HepG2 (cell line): ENCODE results near the gene ZNF394. TPM values are rescaled to one million over a fixed set of nuclear protein-coding genes. Genes with fewer than 3 reads are reported as not detected.
A peak's percentile ranks its signal among the peaks of the same experiment; 100 is the strongest.

Source experiments
- CCDC6 ChIP-seq: sonication (generic); formaldehyde crosslinking; IDR thresholded peaks from 2 replicates; pipeline ENCODE4 v1.8.1; 2022; ENCODE audit warnings: mild to moderate bottlenecking, missing genetic modification reagents, moderate library complexity
- CENPT ChIP-seq: sonication (generic); formaldehyde crosslinking; IDR thresholded peaks from 2 replicates; pipeline ENCODE4 v1.8.0; 2022; ENCODE audit warnings: low read depth, mild to moderate bottlenecking, moderate library complexity, missing genetic modification reagents
- HNRNPL ChIP-seq: fragments of 200-400 bp; formaldehyde crosslinking; IDR thresholded peaks from 2 replicates; pipeline ENCODE4 v1.6.1; 2017; ENCODE audit warnings: mild to moderate bottlenecking, low read depth, low read length
- HOXA3 ChIP-seq: sonication (generic); formaldehyde crosslinking; IDR thresholded peaks from 2 replicates; pipeline ENCODE4 v1.5.0; 2020; ENCODE audit warnings: missing genetic modification reagents
- JARID2 ChIP-seq: sonication (generic); formaldehyde crosslinking; IDR thresholded peaks from 2 replicates; pipeline ENCODE4 v1.8.1; 2023; ENCODE audit warnings: missing genetic modification reagents, inconsistent platforms; ENCODE audit not compliant: insufficient replicate concordance
- KDM1A ChIP-seq: IDR thresholded peaks from 2 replicates; pipeline ENCODE4 v1.6.1; 2016; ENCODE audit warnings: missing compliant biosample characterization
- MYNN ChIP-seq: sonication (generic); formaldehyde crosslinking; IDR thresholded peaks from 2 replicates; pipeline ENCODE4 v1.4.0; 2020; ENCODE audit warnings: mild to moderate bottlenecking, low read depth, missing genetic modification reagents
- PHB2 ChIP-seq: fragments of 450-650 bp; IDR thresholded peaks from 2 replicates; pipeline ENCODE4 v1.6.1; 2018; ENCODE audit not compliant: partially characterized antibody
- RARG ChIP-seq: sonication (generic); formaldehyde crosslinking; IDR thresholded peaks from 2 replicates; pipeline ENCODE4 v1.4.0; 2020; ENCODE audit warnings: low read depth, mild to moderate bottlenecking, missing genetic modification reagents
- SATB2 ChIP-seq: sonication (generic); formaldehyde crosslinking; IDR thresholded peaks from 2 replicates; pipeline ENCODE4 v1.5.0; 2020; ENCODE audit warnings: missing genetic modification reagents
- STAT5B ChIP-seq: sonication (generic); formaldehyde crosslinking; IDR thresholded peaks from 2 replicates; pipeline ENCODE4 v1.4.0; 2020; ENCODE audit warnings: missing genetic modification reagents
- XBP1 ChIP-seq: sonication (generic); formaldehyde crosslinking; IDR thresholded peaks from 2 replicates; pipeline ENCODE4 v1.5.0; 2020; ENCODE audit warnings: missing genetic modification reagents
- ZFP36L2 ChIP-seq: sonication (generic); formaldehyde crosslinking; IDR thresholded peaks from 2 replicates; pipeline ENCODE4 v1.4.0; 2020; ENCODE audit warnings: missing genetic modification reagents
- ZNF230 ChIP-seq: sonication (generic); formaldehyde crosslinking; IDR thresholded peaks from 2 replicates; pipeline ENCODE4 v1.4.0; 2020; ENCODE audit warnings: mild to moderate bottlenecking, missing genetic modification reagents
- ZNF34 ChIP-seq: sonication (generic); formaldehyde crosslinking; IDR thresholded peaks from 2 replicates; pipeline ENCODE4 v1.4.0; 2020; ENCODE audit warnings: mild to moderate bottlenecking, missing genetic modification reagents, borderline replicate concordance
- ZNF431 ChIP-seq: sonication (generic); formaldehyde crosslinking; IDR thresholded peaks from 2 replicates; pipeline ENCODE4 v1.9.0; 2022; ENCODE audit warnings: missing genetic modification reagents, low read depth, mild to moderate bottlenecking, borderline replicate concordance
- ZNF460 ChIP-seq: sonication (generic); formaldehyde crosslinking; IDR thresholded peaks from 2 replicates; pipeline ENCODE4 v1.5.1; 2020; ENCODE audit warnings: missing genetic modification reagents, mild to moderate bottlenecking, borderline replicate concordance
- ZNF569 ChIP-seq: sonication (generic); formaldehyde crosslinking; IDR thresholded peaks from 2 replicates; pipeline ENCODE4 v1.5.0; 2020; ENCODE audit warnings: mild to moderate bottlenecking, missing genetic modification reagents, moderate library complexity, borderline replicate concordance
- ZNF619 ChIP-seq: sonication (generic); formaldehyde crosslinking; IDR thresholded peaks from 2 replicates; pipeline ENCODE4 v1.4.0; 2020; ENCODE audit warnings: mild to moderate bottlenecking, missing genetic modification reagents
- ZNF766 ChIP-seq: sonication (generic); formaldehyde crosslinking; IDR thresholded peaks from 2 replicates; pipeline ENCODE4 v1.5.0; 2020; ENCODE audit warnings: missing genetic modification reagents, borderline replicate concordance
- ZNF772 ChIP-seq: sonication (generic); formaldehyde crosslinking; IDR thresholded peaks from 2 replicates; pipeline ENCODE4 v1.5.0; 2020; ENCODE audit warnings: mild to moderate bottlenecking, missing genetic modification reagents
- polyA plus RNA-seq, 8 experiments: library from polyadenylated mRNA; depleted of rRNA in 3 of 8; stranded (reverse) in 7 of 8; unstranded in 1 of 8; fragments of >200 nt; fragmentation: Illumina TruSeq in 4 of 8; extraction: Trizol in 4 of 8; gene quantifications; 2 replicates each; pipeline versions ENCODE4 v1.2.1 to v1.2.3, GENCODE V29; 2011 to 2016; ENCODE audit warnings: low read depth in 4 of 8, missing spikeins in 1 of 8, mixed read lengths in 1 of 8; ENCODE audit not compliant: insufficient read depth in 1 of 8
- total RNA-seq, 5 experiments: library from RNA; depleted of rRNA; stranded (reverse); fragments of >200 nt; fragmentation: Illumina TruSeq; extraction: Trizol; gene quantifications; 2 replicates each; pipeline ENCODE4 v1.2.3, GENCODE V29; 2016; ENCODE audit warnings: low read depth in 1 of 5
- TF ChIP-seq, protein P1 (sequence below), 2 experiments: sonication (generic) in 1 of 2; formaldehyde crosslinking in 1 of 2; IDR thresholded peaks; 2 replicates each; pipeline versions ENCODE4 v1.4.0 to v1.6.1; 2018 to 2020; ENCODE audit warnings: missing genetic modification reagents in 2 of 2, borderline replicate concordance in 1 of 2, low read depth in 1 of 2, mild to moderate bottlenecking in 1 of 2, missing biosample characterization in 1 of 2
- TF ChIP-seq, protein P2 (sequence below): sonication (generic); formaldehyde crosslinking; IDR thresholded peaks from 2 replicates; pipeline ENCODE4 v1.8.0; 2022; ENCODE audit warnings: missing genetic modification reagents, mild to moderate bottlenecking, inconsistent platforms, borderline replicate concordance
- TF ChIP-seq, protein P3 (sequence below): sonication (generic); formaldehyde crosslinking; IDR thresholded peaks from 2 replicates; pipeline ENCODE4 v1.8.1; 2023; ENCODE audit warnings: mild to moderate bottlenecking, moderate library complexity, missing genetic modification reagents
- TF ChIP-seq, protein P4 (sequence below): sonication (generic); formaldehyde crosslinking; IDR thresholded peaks from 2 replicates; pipeline ENCODE4 v1.5.0; 2020; ENCODE audit warnings: missing genetic modification reagents

The ZNF394 gene
- total and polyA plus RNA-seq, 2 of the 13 experiments (the other 11 are each of a cell fraction or from before 2014, with no cell fraction given), result 7.8 to 19.6 TPM

DNA sequence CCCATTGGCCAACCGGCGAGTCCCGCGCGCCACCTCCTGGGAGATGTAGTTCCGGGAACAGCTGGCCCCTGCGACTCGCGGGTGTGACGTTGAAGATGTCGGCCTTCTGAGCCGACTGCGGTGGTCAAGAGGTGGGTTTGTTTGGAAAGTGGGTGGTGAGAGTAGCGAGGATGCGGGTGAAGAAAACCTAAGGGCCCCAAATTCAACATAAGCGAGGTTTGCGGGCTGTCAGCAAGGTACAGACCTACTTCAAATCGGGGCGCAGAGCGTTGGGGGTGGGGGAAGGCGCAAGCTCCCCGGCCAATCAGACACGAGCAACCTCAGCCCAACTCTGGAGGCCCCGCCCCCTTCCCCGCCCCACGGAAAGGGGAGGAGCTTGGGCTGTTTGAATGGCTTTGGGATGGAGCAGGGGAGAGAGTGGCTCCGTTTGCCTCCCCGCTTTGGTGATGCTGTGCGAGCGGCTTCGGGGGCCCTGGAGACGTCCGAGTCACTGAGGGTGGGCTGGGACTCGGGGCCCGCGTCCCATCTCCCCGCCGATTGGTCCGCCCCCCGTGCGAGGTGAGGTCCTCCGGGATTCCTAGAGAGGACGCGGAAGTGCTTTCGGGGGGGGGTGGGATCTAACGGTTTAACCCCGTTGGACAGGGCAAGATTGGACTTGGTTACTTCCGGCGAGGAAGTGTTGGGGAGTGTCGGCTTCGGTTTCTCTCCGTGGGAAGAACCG, 4.7 kb upstream of the ZNF394 start, which contains the start of gene ZKSCAN5 (continued):
- TF ChIP-seq, protein P1, sequence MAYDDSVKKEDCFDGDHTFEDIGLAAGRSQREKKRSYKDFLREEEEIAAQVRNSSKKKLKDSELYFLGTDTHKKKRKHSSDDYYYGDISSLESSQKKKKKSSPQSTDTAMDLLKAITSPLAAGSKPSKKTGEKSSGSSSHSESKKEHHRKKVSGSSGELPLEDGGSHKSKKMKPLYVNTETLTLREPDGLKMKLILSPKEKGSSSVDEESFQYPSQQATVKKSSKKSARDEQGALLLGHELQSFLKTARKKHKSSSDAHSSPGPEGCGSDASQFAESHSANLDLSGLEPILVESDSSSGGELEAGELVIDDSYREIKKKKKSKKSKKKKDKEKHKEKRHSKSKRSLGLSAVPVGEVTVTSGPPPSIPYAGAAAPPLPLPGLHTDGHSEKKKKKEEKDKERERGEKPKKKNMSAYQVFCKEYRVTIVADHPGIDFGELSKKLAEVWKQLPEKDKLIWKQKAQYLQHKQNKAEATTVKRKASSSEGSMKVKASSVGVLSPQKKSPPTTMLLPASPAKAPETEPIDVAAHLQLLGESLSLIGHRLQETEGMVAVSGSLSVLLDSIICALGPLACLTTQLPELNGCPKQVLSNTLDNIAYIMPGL (CRISPR knock-in tag; IDR thresholded peaks at IDR 0.05; ENCODE audit: borderline replicate concordance in 1 of 2, low read depth in 1 of 2), result peak in 1 of 2 experiments; percentile 47; a peak in 2 of 4 replicates
- TF ChIP-seq, protein P2, sequence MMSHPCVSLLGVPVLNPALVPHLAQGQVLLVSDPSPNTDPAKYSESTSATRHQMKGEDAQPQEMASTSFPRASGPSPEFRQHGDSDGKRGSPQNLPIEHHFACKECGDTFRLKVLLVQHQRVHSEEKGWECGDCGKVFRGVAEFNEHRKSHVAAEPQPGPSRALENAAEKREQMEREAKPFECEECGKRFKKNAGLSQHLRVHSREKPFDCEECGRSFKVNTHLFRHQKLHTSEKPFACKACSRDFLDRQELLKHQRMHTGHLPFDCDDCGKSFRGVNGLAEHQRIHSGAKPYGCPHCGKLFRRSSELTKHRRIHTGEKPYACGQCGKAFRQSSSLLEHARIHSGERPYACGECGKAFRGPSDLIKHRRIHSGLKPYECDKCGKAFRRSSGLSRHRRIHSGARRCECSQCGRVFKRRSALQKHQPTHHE, result no peak
- TF ChIP-seq ZFP36L2 (no peak), STAT5B (no peak), ZNF431 (CRISPR knock-in tag) (no peak), HNRNPL (no peak), CENPT (CRISPR knock-in tag) (no peak), MYNN (no peak), ZNF766 (CRISPR knock-in tag) (no peak), ZNF772 (CRISPR knock-in tag) (peak; percentile 75; the same call in 1 of the 2 replicates), HOXA3 (CRISPR knock-in tag) (peak; percentile 51; the same call in 1 of the 2 replicates), RARG (CRISPR knock-in tag) (no peak), ZNF619 (no peak), ZNF460 (no peak; the same call in 1 of the 2 replicates), ZNF569 (no peak), ZNF34 (0 out of 2 replicates have a peak, but pooled peaks have one; percentile 30), XBP1 (CRISPR knock-in tag) (no peak), SATB2 (CRISPR knock-in tag) (no peak), KDM1A (CRISPR knock-in tag) (no peak), ZNF230 (CRISPR knock-in tag) (no peak; the same call in 1 of the 2 replicates), CCDC6 (CRISPR knock-in tag) (no peak; the same call in 1 of the 2 replicates), JARID2 (CRISPR knock-in tag) (no peak), PHB2 (no peak)
- TF ChIP-seq, protein P3, sequence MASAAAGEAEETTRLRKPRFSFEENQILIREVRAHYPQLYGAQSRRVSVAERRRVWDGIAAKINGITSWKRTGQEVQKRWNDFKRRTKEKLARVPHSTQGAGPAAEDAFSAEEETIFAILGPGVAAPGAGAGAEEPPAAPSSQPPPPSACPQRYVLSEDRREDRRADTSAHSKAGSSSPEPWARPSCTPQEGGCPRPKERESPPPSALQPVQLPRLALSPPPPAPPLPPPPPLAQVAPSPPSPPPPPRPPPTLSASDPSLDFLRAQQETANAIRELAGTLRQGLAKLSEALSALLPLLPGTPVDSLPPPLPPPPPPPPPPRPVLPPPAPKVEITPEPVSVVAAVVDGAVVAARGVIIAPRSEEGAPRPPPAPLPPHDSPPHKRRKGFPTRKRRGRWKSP (CRISPR knock-in tag), result 0 out of 2 replicates have a peak, but pooled peaks have one; percentile 42
- TF ChIP-seq, protein P4, sequence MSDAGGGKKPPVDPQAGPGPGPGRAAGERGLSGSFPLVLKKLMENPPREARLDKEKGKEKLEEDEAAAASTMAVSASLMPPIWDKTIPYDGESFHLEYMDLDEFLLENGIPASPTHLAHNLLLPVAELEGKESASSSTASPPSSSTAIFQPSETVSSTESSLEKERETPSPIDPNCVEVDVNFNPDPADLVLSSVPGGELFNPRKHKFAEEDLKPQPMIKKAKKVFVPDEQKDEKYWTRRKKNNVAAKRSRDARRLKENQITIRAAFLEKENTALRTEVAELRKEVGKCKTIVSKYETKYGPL (CRISPR knock-in tag), result no peak
